ENCODE results near the gene ATP5MG. TPM values are rescaled to one million over a fixed set of nuclear protein-coding genes. Genes with fewer than 3 reads are reported as not detected.

Gene ATP5MG
- total RNA-seq = 154 TPM
- long read RNA-seq, transcript ATP5MG-201 (3 exons, 1,577 nt) = major isoform, 173 of 177 reads
- long read RNA-seq, partial matches to known transcripts = 0 of 177 reads
- long read RNA-seq, other reads (novel, unspliced or antisense) = 1 of 177 reads

- ATAC-seq (peak; percentile 93 to 94), DNase-seq (peak; percentile 94)
- H3K4me3 ChIP-seq = peak within 1 kb of the TSS; percentile 97
- H3K36me3 ChIP-seq = peaks cover 26% of the 10 kb centered on the region
- no peaks in the 10 kb centered on the region for H3K9me3 ChIP-seq
- H3K27ac ChIP-seq = peak within 1 kb of the TSS; percentile 91
- H3K4me1 ChIP-seq = peaks cover 39% of the 10 kb centered on the region
- intact Hi-C loops (cut with DNase I) = no loop called here
- no peak for TF ChIP-seq CTCF (IDR thresholded peaks at IDR 0.05)
- H3K27me3 ChIP-seq (ENCODE audit: low read depth) = no peaks in the 10 kb centered on the region
These were observed at the start of gene ATP5MG for GRCh38 chr11:118401151-118401879. Gene ATP5MG (plus strand): TSS chr11:118401606. CDS start chr11:118401666, 60 bp downstream.

GRCh38 chr11:118353084-118353710 lies 48.2 kb upstream of the ATP5MG start:
- Histone ChIP-seq H3K27ac (no peak overlapping the region), H3K27me3 (ENCODE audit: low read depth) (no peaks in the 10 kb centered on the region), H3K4me3 (no peak overlapping the region), H3K36me3 (no peaks in the 10 kb centered on the region), H3K4me1 (no peaks in the 10 kb centered on the region), H3K9me3 (no peaks in the 10 kb centered on the region)
- ATAC-seq (no peak), DNase-seq (no peak)
- intact Hi-C loops (cut with DNase I) = no loop called here
- peak; percentile 62 for TF ChIP-seq CTCF (IDR thresholded peaks at IDR 0.05)

GRCh38 chr11:118358071-118358470 lies 43.3 kb upstream of the ATP5MG start:
- intact Hi-C loops (cut with DNase I) = no loop called here
- no peak for TF ChIP-seq CTCF (IDR thresholded peaks at IDR 0.05)
- no peak overlapping the region for H3K4me3 ChIP-seq
- H3K27me3 ChIP-seq (ENCODE audit: low read depth) = no peaks in the 10 kb centered on the region
- DNase-seq (no peak), ATAC-seq (no peak)
- H3K4me1 ChIP-seq = peaks cover 25% of the 10 kb centered on the region
- no peak overlapping the region for H3K27ac ChIP-seq
- no peaks in the 10 kb centered on the region for H3K9me3 ChIP-seq
- peaks cover 9% of the 10 kb centered on the region for H3K36me3 ChIP-seq

GRCh38 chr11:118359295-118359958 lies 42.0 kb upstream of the ATP5MG start, which contains the start of gene UBE4A:
Gene UBE4A (plus strand): TSS chr11:118359600. CDS start chr11:118365081, 5,481 bp downstream.
- Histone ChIP-seq H3K36me3 (peaks cover 19% of the 10 kb centered on the region), H3K4me1 (peaks cover 25% of the 10 kb centered on the region), H3K4me3 (peak within 1 kb of the TSS; percentile 85), H3K9me3 (no peaks in the 10 kb centered on the region), H3K27me3 (ENCODE audit: low read depth) (no peaks in the 10 kb centered on the region), H3K27ac (peak within 1 kb of the TSS; percentile 74)
- TF ChIP-seq CTCF (IDR thresholded peaks at IDR 0.05) = no peak
- ATAC-seq (peak; percentile 97 to 99), DNase-seq (peak; percentile 97)
- intact Hi-C loops (cut with DNase I) = no loop called here

GRCh38 chr11:118364956-118365615 lies 36.3 kb upstream of the ATP5MG start:
- ATAC-seq = no peak
- Histone ChIP-seq H3K27ac (no peak overlapping the region), H3K36me3 (peaks cover 74% of the 10 kb centered on the region), H3K9me3 (no peaks in the 10 kb centered on the region), H3K27me3 (ENCODE audit: low read depth) (no peaks in the 10 kb centered on the region), H3K4me1 (peaks cover 22% of the 10 kb centered on the region), H3K4me3 (no peak overlapping the region)
- no peak for DNase-seq
- TF ChIP-seq CTCF (IDR thresholded peaks at IDR 0.05) = no peak
- intact Hi-C loops (cut with DNase I) = no loop called here

Measured in lower lobe of right lung (tissue), 2 donors.